DOHH2 (cell line): Measurements from ENCODE around the gene COL9A2.

Experiments used
- H3F3A ChIP-seq: fragments of 200-600 bp; sonication (generic), shearing (Covaris generic); 2 replicates; pipeline ENCODE4 v1.6.0; 2016; ENCODE audit warnings: antibody characterized with exemption, mild to moderate bottlenecking; ENCODE audit not compliant: control insufficient read depth, insufficient read depth
- H3K27ac ChIP-seq: fragments of 200-600 bp; sonication (generic); 2 replicates; pipeline ENCODE4 v1.5.1; 2014; ENCODE audit warnings: low read depth, mild to moderate bottlenecking, low read length, moderate library complexity
- H3K27me3 ChIP-seq: fragments of 200-600 bp; sonication (generic); 2 replicates; pipeline ENCODE4 v1.6.1; 2014; ENCODE audit warnings: mild to moderate bottlenecking, low read length, mixed read lengths; ENCODE audit not compliant: control insufficient read depth
- H3K36me3 ChIP-seq: fragments of 200-600 bp; sonication (generic); 2 replicates; pipeline ENCODE4 v1.6.1; 2014; ENCODE audit warnings: mild to moderate bottlenecking, low read length, moderate library complexity, mixed read lengths; ENCODE audit not compliant: control insufficient read depth
- H3K4me1 ChIP-seq: fragments of 200-600 bp; sonication (generic); 2 replicates; pipeline ENCODE4 v1.6.1; 2014; ENCODE audit warnings: mild to moderate bottlenecking, low read length, mixed read lengths; ENCODE audit not compliant: control insufficient read depth
- H3K4me2 ChIP-seq: fragments of 200-600 bp; sonication (generic); 2 replicates; pipeline ENCODE4 v1.6.0; 2014; ENCODE audit warnings: mild to moderate bottlenecking, low read length, moderate library complexity
- H3K4me3 ChIP-seq: fragments of 200-600 bp; sonication (generic); 2 replicates; pipeline ENCODE4 v1.5.1; 2014; ENCODE audit warnings: mild to moderate bottlenecking, low read length, mixed read lengths
- H3K79me2 ChIP-seq: fragments of 200-600 bp; sonication (generic); 2 replicates; pipeline ENCODE4 v1.6.1; 2014; ENCODE audit warnings: mild to moderate bottlenecking, low read length, mixed read lengths; ENCODE audit not compliant: control insufficient read depth
- H3K9me2 ChIP-seq: fragments of 200-600 bp; sonication (generic); replicated peaks from 2 replicates; pipeline ENCODE4 v1.6.1; 2014; ENCODE audit warnings: mild to moderate bottlenecking, low read length, mixed read lengths; ENCODE audit not compliant: control insufficient read depth
- H3K9me3 ChIP-seq: fragments of 200-600 bp; sonication (generic); 2 replicates; pipeline ENCODE4 v1.6.1; 2014; ENCODE audit warnings: antibody characterized with exemption, low read length, mixed read lengths; ENCODE audit not compliant: control insufficient read depth, insufficient read depth
- H4K20me1 ChIP-seq: fragments of 200-600 bp; sonication (generic); 2 replicates; pipeline ENCODE4 v1.6.0; 2014; ENCODE audit warnings: low read depth, mild to moderate bottlenecking, antibody characterized with exemption, low read length, moderate library complexity; ENCODE audit not compliant: control insufficient read depth, insufficient read depth
- EZH2phosphoT487 ChIP-seq: fragments of 200-600 bp; sonication (generic); IDR thresholded peaks from 2 replicates; pipeline ENCODE4 v1.6.1; 2017; ENCODE audit warnings: borderline replicate concordance, mild to moderate bottlenecking, antibody characterized with exemption, low read length, moderate library complexity, mixed read lengths
- TF ChIP-seq, protein P1 (sequence below): fragments of 200-600 bp; sonication (generic); IDR thresholded peaks from one replicate; pipeline ENCODE4 v1.5.1; 2014; ENCODE audit warnings: antibody characterized with exemption, mild to moderate bottlenecking, low read depth, low read length; ENCODE audit not compliant: poor library complexity, severe bottlenecking

Gene COL9A2

DNA sequence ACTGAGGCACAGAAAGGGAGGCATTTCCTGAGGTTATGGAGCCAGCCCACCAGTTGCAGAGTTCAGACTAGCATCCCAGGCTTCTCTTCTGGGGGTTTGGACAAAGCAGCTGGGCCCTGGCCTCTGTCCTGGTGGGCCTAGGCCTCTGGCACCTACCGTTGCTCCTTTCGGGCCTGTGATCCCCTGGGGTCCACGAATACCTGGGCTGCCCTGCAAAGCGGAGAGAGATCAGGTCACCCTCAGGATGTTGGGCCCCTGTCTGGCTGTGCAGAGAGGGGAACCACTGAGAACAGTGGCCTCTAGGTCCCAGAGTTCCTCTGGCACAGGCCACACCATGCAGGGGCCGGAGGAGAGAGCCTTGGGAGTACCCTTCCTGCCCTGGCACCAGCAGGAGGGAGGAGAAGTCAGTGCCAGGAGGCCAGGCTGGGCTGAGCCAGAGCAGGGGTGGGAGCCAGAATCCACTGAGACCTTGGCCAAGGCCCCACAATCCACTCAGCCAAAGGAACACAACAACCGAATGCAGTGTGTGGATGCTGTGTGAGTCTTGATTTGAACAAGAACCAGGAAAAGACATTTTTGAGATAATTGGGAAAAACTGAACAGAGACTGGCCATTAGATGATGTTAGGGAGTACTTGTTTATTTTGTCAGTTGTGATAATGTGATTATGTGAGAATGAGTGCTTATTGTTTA lies 8.9 kb downstream of the COL9A2 start:
- Histone ChIP-seq H3K9me3 (no peaks in the 10 kb centered on the region), H3K27me3 (no peaks in the 10 kb centered on the region), H3F3A (no peaks in the 10 kb centered on the region), H3K36me3 (no peaks in the 10 kb centered on the region), H3K79me2 (no peaks in the 10 kb centered on the region), H3K4me2 (no peak overlapping the region), H3K9me2 (no peaks in the 10 kb centered on the region), H3K4me1 (peaks cover 15% of the 10 kb centered on the region), H4K20me1 (no peaks in the 10 kb centered on the region), H3K4me3 (no peak overlapping the region), H3K27ac (no peak overlapping the region)
- TF ChIP-seq EZH2phosphoT487, result no peak
- TF ChIP-seq, protein P1, sequence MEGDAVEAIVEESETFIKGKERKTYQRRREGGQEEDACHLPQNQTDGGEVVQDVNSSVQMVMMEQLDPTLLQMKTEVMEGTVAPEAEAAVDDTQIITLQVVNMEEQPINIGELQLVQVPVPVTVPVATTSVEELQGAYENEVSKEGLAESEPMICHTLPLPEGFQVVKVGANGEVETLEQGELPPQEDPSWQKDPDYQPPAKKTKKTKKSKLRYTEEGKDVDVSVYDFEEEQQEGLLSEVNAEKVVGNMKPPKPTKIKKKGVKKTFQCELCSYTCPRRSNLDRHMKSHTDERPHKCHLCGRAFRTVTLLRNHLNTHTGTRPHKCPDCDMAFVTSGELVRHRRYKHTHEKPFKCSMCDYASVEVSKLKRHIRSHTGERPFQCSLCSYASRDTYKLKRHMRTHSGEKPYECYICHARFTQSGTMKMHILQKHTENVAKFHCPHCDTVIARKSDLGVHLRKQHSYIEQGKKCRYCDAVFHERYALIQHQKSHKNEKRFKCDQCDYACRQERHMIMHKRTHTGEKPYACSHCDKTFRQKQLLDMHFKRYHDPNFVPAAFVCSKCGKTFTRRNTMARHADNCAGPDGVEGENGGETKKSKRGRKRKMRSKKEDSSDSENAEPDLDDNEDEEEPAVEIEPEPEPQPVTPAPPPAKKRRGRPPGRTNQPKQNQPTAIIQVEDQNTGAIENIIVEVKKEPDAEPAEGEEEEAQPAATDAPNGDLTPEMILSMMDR, result no peak

DNA sequence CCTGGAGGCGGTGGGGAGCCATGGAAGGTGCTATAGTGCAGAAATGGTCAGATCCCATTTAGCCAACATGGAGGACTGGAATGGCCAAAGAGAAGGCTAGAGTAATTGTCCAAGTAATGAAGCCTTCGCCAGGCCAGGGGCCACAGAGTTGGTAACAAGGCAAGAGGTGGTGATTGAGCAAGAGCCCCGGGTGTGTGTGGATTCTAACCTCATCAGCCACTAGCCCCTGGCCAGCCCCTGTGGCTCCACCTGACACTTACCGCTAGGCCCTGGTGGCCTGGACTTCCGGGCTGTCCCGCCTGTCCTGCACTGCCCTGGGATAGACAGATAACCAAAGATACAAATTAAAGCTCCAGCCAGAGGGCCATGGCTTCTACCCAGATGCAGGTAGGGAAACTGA lies 9.9 kb downstream of the COL9A2 start:
- Histone ChIP-seq H3K4me1 (peaks cover 6% of the 10 kb centered on the region), H3K4me3 (no peak overlapping the region), H3K4me2 (no peak overlapping the region), H3K9me2 (no peaks in the 10 kb centered on the region), H3K27me3 (no peaks in the 10 kb centered on the region), H4K20me1 (no peaks in the 10 kb centered on the region), H3K79me2 (no peaks in the 10 kb centered on the region), H3K27ac (no peak overlapping the region), H3K36me3 (no peaks in the 10 kb centered on the region), H3K9me3 (no peaks in the 10 kb centered on the region), H3F3A (no peaks in the 10 kb centered on the region)
- TF ChIP-seq, protein P1, result no peak
- no peak for TF ChIP-seq EZH2phosphoT487

DNA sequence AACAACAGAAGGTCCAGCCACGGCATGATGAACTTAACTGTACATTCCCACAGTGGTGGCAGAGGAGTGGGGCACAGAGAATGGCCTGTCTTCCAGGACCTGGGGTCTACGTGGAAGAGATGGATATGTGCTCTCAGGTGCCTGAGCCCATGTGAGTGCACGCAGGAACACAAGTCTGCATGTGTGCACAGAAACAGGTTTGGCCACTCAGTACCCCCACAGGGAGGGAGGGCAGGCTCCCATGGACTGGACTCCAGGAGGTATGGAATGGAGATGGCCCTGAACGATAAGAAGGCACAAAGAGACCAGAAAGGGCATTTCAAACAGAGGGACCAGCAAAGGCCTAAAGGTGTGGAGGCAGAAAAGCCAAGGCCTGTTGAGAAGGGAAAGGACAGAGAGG lies 10.8 kb downstream of the COL9A2 start:
- no peaks in the 10 kb centered on the region for H3K36me3 ChIP-seq
- no peaks in the 10 kb centered on the region for H3K79me2 ChIP-seq
- no peaks in the 10 kb centered on the region for H4K20me1 ChIP-seq
- no peaks in the 10 kb centered on the region for H3K4me1 ChIP-seq
- no peak overlapping the region for H3K27ac ChIP-seq
- TF ChIP-seq, protein P1, result no peak
- TF ChIP-seq EZH2phosphoT487, result no peak
- no peaks in the 10 kb centered on the region for H3K9me3 ChIP-seq
- H3K27me3 ChIP-seq, result no peaks in the 10 kb centered on the region
- H3K4me2 ChIP-seq, result no peak overlapping the region
- H3K9me2 ChIP-seq, result no peaks in the 10 kb centered on the region
- no peaks in the 10 kb centered on the region for H3F3A ChIP-seq
- H3K4me3 ChIP-seq, result no peak overlapping the region
